Endothelial cell of umbilical vein (primary cell): ENCODE results near the gene RDM1. TPM values are rescaled to one million over a fixed set of nuclear protein-coding genes. Genes with fewer than 3 reads are reported as not detected.

ENCODE experiments used
- BruUV-seq: library from RNA; stranded (reverse); fragments of 400-500 nt; replicated peaks from 2 replicates; lab custom pipeline; 2021; lab: Mats Ljungman, UMichigan
- CTCF ChIA-PET: fragments of 300-600, 350-600 bp; sonication (Branson Sonifier 250); formaldehyde crosslinking; loops from one replicate; lab custom pipeline; 2021; ENCODE audit warnings: antibody characterized with exemption, inconsistent platforms; lab: Charles Lee
- POLR2A ChIA-PET: fragments of 300-600, 350-600 bp; sonication (Branson Sonifier 250); formaldehyde crosslinking; loops from one replicate; lab custom pipeline; 2021; ENCODE audit warnings: antibody characterized with exemption, inconsistent platforms; lab: Charles Lee
- DNase-seq: peaks from one replicate; pipeline ENCODE4 v3.0.0-alpha.2; 2011; ENCODE audit warnings: low read depth, low spot score
- FAIRE-seq: peaks from 2 replicates; lab custom pipeline; 2011; peaks lifted over from hg19 to GRCh38; lab: Jason Lieb, UNC
- H2AFZ ChIP-seq: 2 replicates; pipeline ENCODE4 v1.6.0; 2012; ENCODE audit warnings: low read depth, low read length, control low read depth, inconsistent platforms
- H3K27ac ChIP-seq: 2 replicates; pipeline ENCODE4 v1.5.1; 2011; ENCODE audit warnings: low read depth, mild to moderate bottlenecking, control low read depth, low read length, moderate library complexity; ENCODE audit not compliant: insufficient read depth
- H3K27me3 ChIP-seq, 2 experiments: 2 replicates each; pipeline versions ENCODE4 v1.6.0 to v1.6.1; 2011; ENCODE audit warnings: low read length in 2 of 2, mixed read lengths in 1 of 2; ENCODE audit not compliant: control insufficient read depth in 2 of 2, insufficient read depth in 2 of 2
- H3K36me3 ChIP-seq, 2 experiments: 2 replicates in 1 of 2; 3 replicates in 1 of 2; pipeline ENCODE4 v1.5.1; 2011; ENCODE audit warnings: low read length in 2 of 2, mild to moderate bottlenecking in 1 of 2, moderate library complexity in 1 of 2; ENCODE audit not compliant: control insufficient read depth in 2 of 2, insufficient read depth in 2 of 2; ENCODE audit errors: extremely low read depth in 1 of 2
- H3K4me1 ChIP-seq: 3 replicates; pipeline ENCODE4 v1.5.1; 2011; ENCODE audit warnings: mild to moderate bottlenecking, low read length; ENCODE audit not compliant: control insufficient read depth, insufficient read depth; ENCODE audit errors: extremely low read depth
- H3K4me2 ChIP-seq: 2 replicates; pipeline ENCODE4 v1.6.1; 2011; ENCODE audit warnings: low read length, control low read depth, mixed read lengths; ENCODE audit not compliant: insufficient read depth
- H3K4me3 ChIP-seq, 3 experiments: fragments of 200-600 bp in 1 of 3; sonication (generic), shearing (Covaris generic) in 1 of 3; replicated peaks in 1 of 3; 2 replicates each; pipeline ENCODE4 v1.5.1; 2011 to 2016; ENCODE audit warnings: control low read depth in 3 of 3, low read length in 3 of 3, mild to moderate bottlenecking in 2 of 3, inconsistent platforms in 1 of 3, low read depth in 1 of 3, moderate library complexity in 1 of 3; ENCODE audit not compliant: insufficient read depth in 1 of 3
- H3K79me2 ChIP-seq: 2 replicates; pipeline ENCODE4 v1.6.0; 2012; ENCODE audit warnings: low read length, inconsistent platforms; ENCODE audit not compliant: control insufficient read depth, insufficient read depth
- H3K9ac ChIP-seq: replicated peaks from 2 replicates; pipeline ENCODE3; 2011; ENCODE audit warnings: low read length, control low read depth; ENCODE audit not compliant: insufficient read depth; ENCODE audit errors: extremely low read depth
- H3K9me1 ChIP-seq: replicated peaks from 3 replicates; pipeline ENCODE4 v1.6.0; 2011; ENCODE audit warnings: mild to moderate bottlenecking, low read length; ENCODE audit not compliant: control insufficient read depth, insufficient read depth; ENCODE audit errors: extremely low read depth
- H3K9me3 ChIP-seq: replicated peaks from 2 replicates; pipeline ENCODE4 v1.5.1; 2012; ENCODE audit warnings: low read length, inconsistent platforms; ENCODE audit not compliant: control insufficient read depth, insufficient read depth
- H4K20me1 ChIP-seq: replicated peaks from 2 replicates; pipeline ENCODE3; 2011; ENCODE audit warnings: mild to moderate bottlenecking, low read length; ENCODE audit not compliant: control insufficient read depth, insufficient read depth; ENCODE audit errors: extremely low read depth
- EZH2 ChIP-seq: IDR thresholded peaks from 2 replicates; pipeline ENCODE4 v1.6.1; 2012; ENCODE audit warnings: borderline replicate concordance, low read depth, mild to moderate bottlenecking, moderate library complexity, low read length, inconsistent platforms; ENCODE audit not compliant: severe bottlenecking
- FOS ChIP-seq: IDR thresholded peaks from 2 replicates; pipeline ENCODE4 v1.6.1; 2011; ENCODE audit warnings: mild to moderate bottlenecking, low read length, moderate library complexity, borderline replicate concordance; ENCODE audit not compliant: insufficient read depth
- GATA2 ChIP-seq: IDR thresholded peaks from 2 replicates; pipeline ENCODE4 v1.7.0; 2011; ENCODE audit warnings: low read depth, mild to moderate bottlenecking, moderate library complexity, mixed read lengths, low read length; ENCODE audit not compliant: insufficient read length, insufficient read depth
- JUN ChIP-seq: IDR thresholded peaks from 2 replicates; pipeline ENCODE4 v1.6.1; 2011; ENCODE audit warnings: borderline replicate concordance, low read depth; ENCODE audit not compliant: insufficient read length, insufficient read depth
- MYC ChIP-seq: IDR thresholded peaks from one replicate; pipeline ENCODE4 v1.6.1; 2011; ENCODE audit warnings: mild to moderate bottlenecking, low read depth, low read length
- POLR2A ChIP-seq: IDR thresholded peaks from 2 replicates; pipeline ENCODE4 v1.6.1; 2012; ENCODE audit warnings: low read depth, mild to moderate bottlenecking, control low read depth, low read length
- POLR2AphosphoS5 ChIP-seq: IDR thresholded peaks from 2 replicates; pipeline ENCODE4 v1.6.1; 2012; ENCODE audit warnings: low read depth, mild to moderate bottlenecking, control low read depth, low read length, moderate library complexity; ENCODE audit not compliant: insufficient read depth
- dilution Hi-C: fragments of 300-500 bp; cut with MboI; formaldehyde crosslinking; loops from one replicate; pipeline ENCODE4 v1.15.0; 2019; ENCODE audit warnings: low sequenced_read_pairs; ENCODE audit not compliant: extremely low pct_ligation_motif_present
- intact Hi-C: fragments of 100-400 bp; cut with micrococcal nuclease; formaldehyde crosslinking; loops from one replicate; pipeline ENCODE4 v1.10.0; 2022
- polyA plus RNA-seq, 4 experiments: library from polyadenylated mRNA; depleted of rRNA in 3 of 4; stranded (reverse) in 3 of 4; unstranded in 1 of 4; fragments of >200 nt; gene quantifications; 2 replicates each; pipeline versions ENCODE4 v1.2.1 to v1.2.3, GENCODE V29; 2011 to 2012; ENCODE audit warnings: missing spikeins in 1 of 4
- total RNA-seq: library from RNA; stranded (reverse); gene quantifications from 2 replicates; pipeline ENCODE4 v1.2.3, GENCODE V29; 2021
- TF ChIP-seq, protein P1 (sequence below): IDR thresholded peaks from 2 replicates; pipeline ENCODE4 v1.6.1; 2011; ENCODE audit not compliant: insufficient read depth, insufficient read length
- TF ChIP-seq, protein P2 (sequence below), 2 donors: IDR thresholded peaks; 1 replicate in 1 of 2; 2 replicates in 1 of 2; pipeline ENCODE4 v1.5.1; 2011; ENCODE audit warnings: low read length in 2 of 2, mild to moderate bottlenecking in 2 of 2, moderate library complexity in 2 of 2, control low read depth in 1 of 2, inconsistent platforms in 1 of 2, low read depth in 1 of 2; ENCODE audit not compliant: insufficient read depth in 1 of 2; ENCODE audit errors: extremely low read depth in 1 of 2

RDM1 gene
- total and polyA plus RNA-seq, 2 donors (not counting 3 experiments of a cell fraction or from before 2014, with no cell fraction given): 0.12 to 0.46 TPM

DNA sequence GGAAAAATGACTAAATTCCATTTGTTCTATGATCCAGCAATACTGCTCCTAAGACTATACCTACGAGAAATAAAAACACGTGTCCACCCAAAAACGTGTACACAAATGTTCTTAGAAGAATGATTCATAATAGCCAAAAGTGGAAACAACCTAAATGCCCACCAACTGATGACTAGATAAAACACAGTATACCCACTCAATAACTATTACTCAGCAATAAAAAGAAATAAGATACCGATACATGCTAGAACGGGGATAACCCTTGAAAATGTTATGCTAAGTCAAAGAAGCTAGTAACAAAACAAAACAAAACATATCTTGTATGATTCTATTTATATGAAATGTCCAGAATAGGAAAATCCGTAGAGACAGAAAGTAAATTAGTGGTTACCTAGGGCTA lies 33.1 kb upstream of the RDM1 start:
- no TSS peak for BruUV-seq
- Histone ChIP-seq H2AFZ (no peak overlapping the region), H3K4me1 (no peaks in the 10 kb centered on the region), H4K20me1 (no peaks in the 10 kb centered on the region), H3K9me1 (no peaks in the 10 kb centered on the region), H3K36me3 (no peaks in the 10 kb centered on the region), H3K9me3 (no peaks in the 10 kb centered on the region), H3K9ac (no peak overlapping the region), H3K27me3 (peaks cover 1 to 14% of the 10 kb centered on the region in 2 experiments), H3K27ac (no peak overlapping the region), H3K79me2 (no peaks in the 10 kb centered on the region), H3K4me3 (no peak overlapping the region), H3K4me2 (no peak overlapping the region)
- TF ChIP-seq POLR2AphosphoS5 (no peak), EZH2 (no peak), FOS (no peak), GATA2 (no peak), POLR2A (no peak), MYC (no peak), JUN (no peak)
- TF ChIP-seq, protein P1, sequence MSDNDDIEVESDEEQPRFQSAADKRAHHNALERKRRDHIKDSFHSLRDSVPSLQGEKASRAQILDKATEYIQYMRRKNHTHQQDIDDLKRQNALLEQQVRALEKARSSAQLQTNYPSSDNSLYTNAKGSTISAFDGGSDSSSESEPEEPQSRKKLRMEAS: no peak
- TF ChIP-seq, protein P2, sequence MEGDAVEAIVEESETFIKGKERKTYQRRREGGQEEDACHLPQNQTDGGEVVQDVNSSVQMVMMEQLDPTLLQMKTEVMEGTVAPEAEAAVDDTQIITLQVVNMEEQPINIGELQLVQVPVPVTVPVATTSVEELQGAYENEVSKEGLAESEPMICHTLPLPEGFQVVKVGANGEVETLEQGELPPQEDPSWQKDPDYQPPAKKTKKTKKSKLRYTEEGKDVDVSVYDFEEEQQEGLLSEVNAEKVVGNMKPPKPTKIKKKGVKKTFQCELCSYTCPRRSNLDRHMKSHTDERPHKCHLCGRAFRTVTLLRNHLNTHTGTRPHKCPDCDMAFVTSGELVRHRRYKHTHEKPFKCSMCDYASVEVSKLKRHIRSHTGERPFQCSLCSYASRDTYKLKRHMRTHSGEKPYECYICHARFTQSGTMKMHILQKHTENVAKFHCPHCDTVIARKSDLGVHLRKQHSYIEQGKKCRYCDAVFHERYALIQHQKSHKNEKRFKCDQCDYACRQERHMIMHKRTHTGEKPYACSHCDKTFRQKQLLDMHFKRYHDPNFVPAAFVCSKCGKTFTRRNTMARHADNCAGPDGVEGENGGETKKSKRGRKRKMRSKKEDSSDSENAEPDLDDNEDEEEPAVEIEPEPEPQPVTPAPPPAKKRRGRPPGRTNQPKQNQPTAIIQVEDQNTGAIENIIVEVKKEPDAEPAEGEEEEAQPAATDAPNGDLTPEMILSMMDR (IDR thresholded peaks at IDR 0.05; ENCODE audit: extremely low read depth in 1 of 2, insufficient read depth in 1 of 2, low read depth in 1 of 2, low read length in 2 of 2): no peak
- dilution Hi-C loops (no loop called here), intact Hi-C loops (no loop called here)
- CTCF ChIA-PET: interaction anchor here (0.7 to 1.5 kb wide), 4 partner anchors 9 to 109 kb away, joined by 3 to 5 read pairs (median 4); no protein-coding TSS in a partner anchor
- POLR2A ChIA-PET: no interaction called here
- no peak for DNase-seq
- no peak for FAIRE-seq
